ENCODE results near the gene CLN6. TPM values are rescaled to one million over a fixed set of nuclear protein-coding genes. Genes with fewer than 3 reads are reported as not detected.
A peak's percentile ranks its signal among the peaks of the same experiment; 100 is the strongest.

Gene CLN6
- polyA plus RNA-seq, 1 experiment, result 25.4 TPM

- DNase-seq (ENCODE audit: low read depth), result no peak
- CTCF ChIA-PET, result no interaction called here
- Histone ChIP-seq H3K4me3 (ENCODE audit: low read depth, low read length) (no peak overlapping the region), H3K36me3 (ENCODE audit: control insufficient read depth, insufficient read depth, low read length) (peaks cover 4% of the 10 kb centered on the region), H3K27me3 (ENCODE audit: control insufficient read depth, insufficient read depth, low read length) (no peaks in the 10 kb centered on the region)
- POLR2A ChIA-PET, result no interaction called here
- TF ChIP-seq CTCF (IDR thresholded peaks at IDR 0.05; ENCODE audit: insufficient read depth, low read depth, low read length), result no peak
Measured at GRCh38 chr15:68188647-68189046, 40.9 kb downstream of the CLN6 start.

- peaks cover 4% of the 10 kb centered on the region for H3K36me3 ChIP-seq (ENCODE audit: control insufficient read depth, insufficient read depth, low read length)
- DNase-seq (ENCODE audit: low read depth), result peak; percentile 59
- H3K27me3 ChIP-seq (ENCODE audit: control insufficient read depth, insufficient read depth, low read length), result no peaks in the 10 kb centered on the region
- no peak for TF ChIP-seq CTCF (IDR thresholded peaks at IDR 0.05; ENCODE audit: insufficient read depth, low read depth, low read length)
- ChIA-PET CTCF (no interaction called here), POLR2A (no interaction called here)
- no peak overlapping the region for H3K4me3 ChIP-seq (ENCODE audit: low read depth, low read length)
Measured at GRCh38 chr15:68187559-68187958, 42.0 kb downstream of the CLN6 start.

- Histone ChIP-seq H3K27me3 (ENCODE audit: control insufficient read depth, insufficient read depth, low read length) (no peaks in the 10 kb centered on the region), H3K4me3 (ENCODE audit: low read depth, low read length) (no peak overlapping the region), H3K36me3 (ENCODE audit: control insufficient read depth, insufficient read depth, low read length) (peaks cover 4% of the 10 kb centered on the region)
- peak; percentile 22 for DNase-seq (ENCODE audit: low read depth)
- POLR2A ChIA-PET, result no interaction called here
- CTCF ChIA-PET, result no interaction called here
- TF ChIP-seq CTCF (IDR thresholded peaks at IDR 0.05; ENCODE audit: insufficient read depth, low read depth, low read length), result no peak
Measured at GRCh38 chr15:68186671-68187397, 42.7 kb downstream of the CLN6 start.

GRCh38 chr15:68184616-68185480 lies 44.7 kb downstream of the CLN6 start:
- ChIA-PET POLR2A (no interaction called here), CTCF (interaction anchor here (0.6 to 1.8 kb wide), 5 partner anchors 10 to 1282 kb away, joined by 3 to 7 read pairs (median 3); no protein-coding TSS in a partner anchor)
- Histone ChIP-seq H3K4me3 (ENCODE audit: low read depth, low read length) (no peak overlapping the region), H3K36me3 (ENCODE audit: control insufficient read depth, insufficient read depth, low read length) (peaks cover 5% of the 10 kb centered on the region), H3K27me3 (ENCODE audit: control insufficient read depth, insufficient read depth, low read length) (no peaks in the 10 kb centered on the region)
- no peak for TF ChIP-seq CTCF (IDR thresholded peaks at IDR 0.05; ENCODE audit: insufficient read depth, low read depth, low read length)
- DNase-seq (ENCODE audit: low read depth), result no peak

- peaks cover 5% of the 10 kb centered on the region for H3K36me3 ChIP-seq (ENCODE audit: control insufficient read depth, insufficient read depth, low read length)
- ChIA-PET CTCF (no interaction called here), POLR2A (no interaction called here)
- H3K27me3 ChIP-seq (ENCODE audit: control insufficient read depth, insufficient read depth, low read length), result no peaks in the 10 kb centered on the region
- no peak for DNase-seq (ENCODE audit: low read depth)
- no peak for TF ChIP-seq CTCF (IDR thresholded peaks at IDR 0.05; ENCODE audit: insufficient read depth, low read depth, low read length)
- H3K4me3 ChIP-seq (ENCODE audit: low read depth, low read length), result no peak overlapping the region
Measured at GRCh38 chr15:68183616-68184315, 45.8 kb downstream of the CLN6 start.

All from BJ (cell line).